A549 treated with AZD9567 at 1 μM for 4 hours (cell line): ENCODE measurements around the gene HMBS. TPM values are rescaled to one million over a fixed set of nuclear protein-coding genes. Genes with fewer than 3 reads are reported as not detected.

ENCODE experiments used
- total RNA-seq: library from RNA; stranded (reverse); fragments of 200-300 nt; extraction: Qiagen RNA extraction; gene quantifications from 5 replicates; pipeline ENCODE4 v1.2.3, GENCODE V29; 2022; ENCODE audit not compliant: insufficient read depth

The HMBS gene
- 47.1 to 88.1 TPM (median 50.1 TPM) in 5 replicates for total RNA-seq

DNA sequence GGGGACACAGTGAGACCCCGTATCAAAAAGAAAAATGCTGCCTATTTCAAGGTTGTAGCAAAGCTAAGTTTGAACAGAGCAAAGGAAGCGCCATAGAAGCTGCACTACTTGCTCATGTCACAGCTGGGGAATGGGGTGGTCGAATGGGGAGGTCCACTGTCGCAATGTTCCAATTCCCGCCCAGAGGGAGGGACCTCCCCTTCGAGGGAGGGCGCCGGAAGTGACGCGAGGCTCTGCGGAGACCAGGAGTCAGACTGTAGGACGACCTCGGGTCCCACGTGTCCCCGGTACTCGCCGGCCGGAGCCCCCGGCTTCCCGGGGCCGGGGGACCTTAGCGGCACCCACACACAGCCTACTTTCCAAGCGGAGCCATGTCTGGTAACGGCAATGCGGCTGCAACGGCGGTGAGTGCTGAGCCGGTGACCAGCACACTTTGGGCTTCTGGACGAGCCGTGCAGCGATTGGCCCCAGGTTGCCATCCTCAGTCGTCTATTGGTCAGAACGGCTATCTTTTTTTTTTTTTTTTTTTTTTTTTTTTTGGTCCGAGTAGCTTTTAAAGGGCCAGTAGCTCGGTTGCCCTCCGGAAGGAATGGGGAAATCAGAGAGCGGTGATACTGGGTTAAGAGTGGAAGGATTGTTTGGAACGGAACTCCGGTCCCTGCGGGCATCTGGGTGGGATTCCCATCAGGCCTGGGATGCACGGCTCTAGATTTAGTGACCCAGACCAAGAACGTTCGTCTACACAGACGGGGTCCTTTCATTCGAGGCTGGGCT lies at the start of gene HMBS:
TSS of gene HMBS (plus strand) at position 219 of the 774 bp plus-strand sequence. CDS start at position 372, 153 bp downstream.

DNA sequence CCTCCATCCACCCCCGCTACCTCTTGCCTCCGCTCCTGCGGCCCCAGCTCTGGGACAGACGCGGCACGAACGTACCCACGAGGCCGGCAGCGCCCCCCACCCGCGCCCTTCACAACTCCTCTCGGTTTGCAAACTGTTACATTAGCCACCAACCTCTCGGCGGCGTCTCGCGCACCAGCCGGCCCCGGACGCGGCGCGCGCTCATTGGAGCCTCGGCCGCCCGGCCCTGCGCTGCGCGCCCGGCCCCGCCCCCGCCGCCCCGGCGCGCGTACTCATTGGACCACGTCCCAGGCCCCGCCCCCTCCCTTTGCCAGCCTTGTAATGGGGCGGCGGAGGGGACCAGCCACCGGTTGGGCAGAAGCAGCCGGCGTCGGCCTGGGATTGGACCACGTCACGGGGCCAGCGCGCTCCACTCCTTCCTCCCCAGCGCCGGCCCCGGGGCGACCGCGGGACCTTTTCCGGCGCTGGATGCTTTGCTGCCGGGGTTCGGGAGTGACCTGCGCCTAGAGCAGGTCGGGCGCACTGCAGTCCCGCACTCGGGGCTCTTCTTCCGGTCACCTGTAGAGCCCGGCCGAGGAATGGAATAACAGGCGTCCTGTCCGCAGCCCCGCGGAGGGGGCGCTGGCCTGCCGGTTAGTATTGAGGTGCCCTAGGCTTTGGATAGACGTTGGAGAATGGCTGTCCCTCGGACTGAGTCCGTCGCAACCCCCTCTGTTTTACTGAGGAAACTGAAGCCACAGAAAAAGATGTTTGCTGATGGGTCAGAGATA lies 27.5 kb upstream of the HMBS start, which contains the start of gene HYOU1:
TSS of gene HYOU1 (minus strand) at position 206 of the 770 bp plus-strand sequence. CDS start 1,045 bp downstream, outside the sequence.

DNA sequence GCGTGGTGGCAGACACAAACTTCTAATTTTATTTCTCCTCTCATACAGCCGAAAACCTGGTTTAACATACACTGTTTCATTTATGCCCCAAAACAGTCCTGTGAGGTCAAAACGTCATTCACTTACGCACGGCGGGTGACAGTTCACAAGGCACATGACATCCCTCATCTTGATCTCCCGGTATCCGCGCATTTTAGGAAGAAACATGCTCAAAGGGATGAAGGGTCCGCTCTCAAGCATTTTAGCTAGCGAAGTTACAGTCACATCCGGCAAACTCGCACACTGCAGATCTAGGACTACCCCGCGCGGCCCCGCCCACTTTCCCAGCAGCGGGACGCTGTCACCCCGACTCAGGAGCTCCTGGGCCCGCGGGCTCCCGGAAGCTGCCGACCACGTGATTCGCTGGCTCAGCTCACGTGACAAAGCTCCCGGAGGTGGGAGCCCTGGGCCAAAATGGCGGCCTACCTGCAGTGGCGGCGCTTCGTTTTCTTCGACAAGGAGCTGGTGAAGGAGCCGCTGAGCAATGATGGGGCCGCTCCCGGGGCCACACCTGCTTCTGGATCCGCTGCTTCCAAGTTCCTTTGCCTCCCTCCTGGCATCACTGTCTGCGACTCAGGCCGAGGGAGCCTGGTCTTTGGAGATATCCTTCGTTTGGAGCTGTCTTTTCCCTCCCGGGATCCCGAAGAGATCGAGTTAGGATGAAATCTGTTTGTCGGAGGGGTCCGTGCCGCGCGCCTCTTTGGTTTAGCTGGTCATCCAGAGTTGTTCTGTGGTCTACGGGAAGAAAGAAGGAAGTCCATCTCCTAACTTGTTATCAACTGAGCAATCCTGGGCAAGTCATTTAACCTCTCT lies 17.1 kb upstream of the HMBS start, which contains the start of gene VPS11:
TSS of gene VPS11 (plus strand) at position 448 of the 852 bp plus-strand sequence. CDS start at position 454, 6 bp downstream.

DNA sequence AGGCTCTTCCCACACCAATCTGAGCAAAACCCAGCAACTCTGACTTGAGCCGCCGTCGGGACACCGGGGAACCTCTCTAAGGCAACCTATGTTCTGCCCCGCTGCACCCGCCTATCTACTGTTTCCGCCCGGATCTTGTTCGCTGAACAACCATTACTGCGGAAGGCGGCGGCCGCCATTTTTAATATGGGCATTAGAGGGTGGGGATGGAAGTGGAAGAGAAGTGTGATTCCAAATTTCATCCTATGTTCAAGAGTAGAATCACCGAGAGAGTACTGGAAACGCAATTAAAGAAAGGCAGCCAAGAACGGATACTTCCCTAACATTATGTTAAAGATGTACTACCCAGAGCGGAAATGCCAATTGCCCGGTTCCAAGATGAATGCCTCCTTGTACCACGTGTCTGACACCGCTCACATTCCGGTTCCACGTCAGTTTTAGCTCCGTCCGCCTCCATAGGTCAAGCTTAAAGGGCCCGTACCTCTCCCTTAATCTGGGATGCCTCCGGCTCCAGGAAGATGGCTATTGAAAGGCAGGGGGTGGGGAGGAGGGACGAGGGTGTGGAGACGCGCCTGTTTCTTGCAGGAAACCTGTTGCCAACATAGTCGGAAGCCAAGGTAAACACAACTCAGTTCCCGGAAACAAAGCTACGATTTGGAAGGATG lies 17.2 kb downstream of the HMBS start, which contains the start of gene DPAGT1:
TSS of gene DPAGT1 (minus strand) at position 95 of the 665 bp plus-strand sequence. CDS start 198 bp downstream, outside the sequence.

DNA sequence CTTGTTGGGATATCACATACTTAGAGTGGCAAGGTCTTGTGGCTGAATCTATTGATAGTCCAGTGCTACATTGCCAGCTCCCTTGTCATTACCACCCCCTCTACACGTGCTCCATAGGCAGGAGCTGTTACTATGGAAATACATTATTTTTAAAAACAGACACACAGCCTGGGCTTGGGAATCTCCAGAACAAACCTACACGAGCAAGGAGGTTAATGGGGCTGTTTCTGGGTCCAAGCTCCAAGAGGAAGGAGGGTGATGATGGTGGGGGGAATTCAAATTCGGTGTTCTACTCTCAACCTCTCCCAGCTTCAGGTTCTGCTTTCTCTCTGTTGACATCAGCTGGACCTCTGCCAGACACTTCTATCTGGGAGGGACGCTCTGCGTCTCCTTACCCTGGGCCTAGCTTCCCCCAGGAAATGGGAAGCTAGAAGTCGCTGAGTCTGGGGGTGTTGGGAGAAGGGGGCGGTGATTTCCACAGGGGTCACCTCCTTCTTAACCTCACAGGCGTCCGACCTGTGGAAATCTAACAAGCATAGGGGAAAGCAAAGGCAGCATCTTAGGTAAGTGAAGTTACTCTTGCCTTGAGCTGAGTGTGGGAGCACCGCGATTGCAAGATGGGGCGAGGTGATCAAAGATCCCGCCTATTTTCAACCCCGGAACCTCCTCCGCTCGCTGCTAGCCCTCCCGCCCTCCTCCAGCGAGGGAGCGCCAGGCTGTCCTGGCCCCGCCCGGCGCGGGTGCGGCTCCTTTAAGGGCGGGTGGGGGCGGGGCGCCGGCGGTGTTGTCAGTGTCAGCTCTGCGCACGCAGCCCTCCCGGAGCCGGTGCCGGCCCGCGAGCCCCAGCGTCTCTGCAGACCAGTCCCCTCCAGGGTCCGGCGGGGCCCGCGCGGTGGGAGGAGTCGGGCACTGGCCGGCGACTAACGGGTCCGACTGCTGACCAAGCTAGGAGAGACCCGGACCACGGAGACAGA lies 22.2 kb downstream of the HMBS start, which contains the start of gene C2CD2L:
TSS of gene C2CD2L (plus strand) at position 781 of the 974 bp plus-strand sequence. CDS start 398 bp downstream, outside the sequence.

DNA sequence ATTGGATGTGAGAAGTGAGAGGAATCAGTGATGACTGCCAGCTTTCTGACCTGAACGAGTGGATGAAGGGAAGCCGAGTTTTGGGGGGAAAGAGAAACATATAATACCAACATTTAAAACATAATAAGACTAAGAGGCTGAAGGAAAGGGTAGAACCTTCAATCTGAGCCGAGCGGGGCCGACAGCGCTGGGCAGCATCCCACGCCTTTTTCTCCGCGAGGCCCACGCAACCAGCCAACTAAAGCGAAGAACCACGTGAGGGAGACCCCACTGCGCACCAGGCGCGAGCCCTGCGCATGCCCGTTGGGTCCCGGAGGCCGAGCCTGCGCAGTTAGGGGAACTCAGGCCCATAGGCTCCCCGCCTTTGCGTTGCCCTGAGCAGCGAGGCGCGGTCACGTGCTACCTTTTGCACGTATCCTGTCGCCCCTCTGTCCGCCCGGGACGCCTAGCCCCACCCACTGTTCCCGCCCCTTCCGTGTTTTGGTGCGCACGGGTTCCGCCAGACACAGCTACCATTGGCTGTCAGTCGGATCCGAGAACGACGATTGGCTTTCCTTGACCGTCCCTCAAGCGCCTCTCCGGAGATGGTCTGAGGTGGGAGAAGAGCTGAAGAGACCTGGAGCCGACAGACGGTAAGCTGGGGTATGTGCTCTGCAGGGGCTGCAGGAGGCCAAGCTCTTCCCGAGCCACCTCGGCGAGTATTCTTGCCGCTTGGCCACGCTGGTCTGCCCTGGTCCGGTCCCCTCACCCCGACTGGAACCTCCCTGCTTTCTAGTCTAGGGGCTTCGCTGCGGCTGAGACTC lies 36.5 kb downstream of the HMBS start, which contains the start of gene HINFP:
TSS of gene HINFP (plus strand) at position 573 of the 803 bp plus-strand sequence. CDS start 5,365 bp downstream, outside the sequence.

Other genes starting within 250 kb of the HMBS start
- gene CXCR5, start 201.0 kb upstream of the HMBS start, total RNA-seq = 0.13 to 0.38 TPM (median 0.23 TPM) in 4 of 5 replicates, not detected in the other
- 145 to 208 TPM (median 198 TPM) in 5 replicates for gene BCL9L, start 159.0 kb upstream of the HMBS start, total RNA-seq
- 0.88 to 1.1 TPM (median 1.1 TPM) in 4 of 5 replicates, not detected in the other for gene UPK2, start 128.6 kb upstream of the HMBS start, total RNA-seq
- not detected in 5 replicates for gene FOXR1, start 113.1 kb upstream of the HMBS start, total RNA-seq
- 6.9 to 17.3 TPM (median 11.7 TPM) in 5 replicates for gene CENATAC, start 86.7 kb upstream of the HMBS start, total RNA-seq
- gene RPS25, start 66.5 kb upstream of the HMBS start, total RNA-seq = 736 to 844 TPM (median 814 TPM) in 5 replicates
- 40.5 to 69.1 TPM (median 67.9 TPM) in 5 replicates for gene TRAPPC4, start 66.1 kb upstream of the HMBS start, total RNA-seq
- 11.4 to 15.4 TPM (median 11.6 TPM) in 5 replicates for gene SLC37A4, start 54.0 kb upstream of the HMBS start, total RNA-seq
- gene HYOU1, start 27.7 kb upstream of the HMBS start, total RNA-seq = 32.2 to 51.1 TPM (median 49.6 TPM) in 5 replicates
- gene VPS11, start 17.1 kb upstream of the HMBS start, total RNA-seq = 10.3 to 12.9 TPM (median 11.5 TPM) in 5 replicates
- gene DPAGT1, start 17.0 kb downstream of the HMBS start, total RNA-seq = 37.0 to 59.2 TPM (median 41.2 TPM) in 5 replicates
- 6.0 to 9.1 TPM (median 7.1 TPM) in 5 replicates for gene C2CD2L, start 22.5 kb downstream of the HMBS start, total RNA-seq
- gene HINFP, start 36.7 kb downstream of the HMBS start, total RNA-seq = 8.9 to 11.4 TPM (median 10.7 TPM) in 5 replicates
- 0.26 to 0.41 TPM (median 0.28 TPM) in 4 of 5 replicates, not detected in the other for gene ABCG4, start 64.2 kb downstream of the HMBS start, total RNA-seq
- gene NLRX1, start 83.8 kb downstream of the HMBS start, total RNA-seq = 5.7 to 12.2 TPM (median 10.1 TPM) in 5 replicates
- gene NHERF4, start 100.6 kb downstream of the HMBS start, total RNA-seq = 0.07 to 0.21 TPM (median 0.10 TPM) in 4 of 5 replicates, not detected in the other
- 6.6 to 8.6 TPM (median 8.3 TPM) in 5 replicates for gene CBL, start 121.5 kb downstream of the HMBS start, total RNA-seq
- 6.6 to 11.8 TPM (median 11.1 TPM) in 5 replicates for gene MCAM, start 232.2 kb downstream of the HMBS start, total RNA-seq
- 27.3 to 37.4 TPM (median 33.9 TPM) in 5 replicates for gene RNF26, start 249.6 kb downstream of the HMBS start, total RNA-seq